Measurements from ENCODE around the gene TRMT2A.

Gene TRMT2A

GRCh38 chr22:20117633-20118299 lies 740 bp upstream of the TRMT2A start:
- DNase-seq (ENCODE audit: low read depth in 2 of 2) = peak; percentile 68 to 81

- DNase-seq (ENCODE audit: low read depth in 2 of 2) = no peak
Observed at GRCh38 chr22:20116376-20116950, 563 bp downstream of the TRMT2A start.

- DNase-seq (ENCODE audit: low read depth in 2 of 2) = no peak
Observed at GRCh38 chr22:20115691-20116375, 1.2 kb downstream of the TRMT2A start, which contains the start of gene RANBP1. Gene RANBP1, plus strand, starts transcription at chr22:20116104. Its CDS starts 81 bp downstream, at chr22:20116185.

- no peak for DNase-seq (ENCODE audit: low read depth in 2 of 2)
Observed at GRCh38 chr22:20114506-20115475, 2.2 kb downstream of the TRMT2A start.

- no peak for DNase-seq (ENCODE audit: low read depth in 2 of 2)
Observed at GRCh38 chr22:20113551-20114310, 3.3 kb downstream of the TRMT2A start.

GRCh38 chr22:20112623-20113511 lies 4.2 kb downstream of the TRMT2A start:
- no peak for DNase-seq (ENCODE audit: low read depth in 2 of 2)

GRCh38 chr22:20111689-20112622 lies 5.1 kb downstream of the TRMT2A start:
- DNase-seq (ENCODE audit: low read depth in 2 of 2) = no peak

- DNase-seq (ENCODE audit: low read depth in 2 of 2) = no peak
Observed at GRCh38 chr22:20111045-20111688, 5.9 kb downstream of the TRMT2A start.

- no peak for DNase-seq (ENCODE audit: low read depth in 2 of 2)
Observed at GRCh38 chr22:20110359-20110985, 6.6 kb downstream of the TRMT2A start.

- no peak for DNase-seq (ENCODE audit: low read depth in 2 of 2)
Observed at GRCh38 chr22:20109411-20110358, 7.3 kb downstream of the TRMT2A start.

- no peak for DNase-seq (ENCODE audit: low read depth in 2 of 2)
Observed at GRCh38 chr22:20108757-20109230, 8.2 kb downstream of the TRMT2A start.

GRCh38 chr22:20107951-20108756 lies 8.9 kb downstream of the TRMT2A start:
- no peak for DNase-seq (ENCODE audit: low read depth in 2 of 2)

GRCh38 chr22:20107471-20107901 lies 9.5 kb downstream of the TRMT2A start:
- no peak for DNase-seq (ENCODE audit: low read depth in 2 of 2)

GRCh38 chr22:20106849-20107237 lies 10.2 kb downstream of the TRMT2A start:
- no peak for DNase-seq (ENCODE audit: low read depth in 2 of 2)

GRCh38 chr22:20106205-20106848 lies 10.7 kb downstream of the TRMT2A start:
- no peak for DNase-seq (ENCODE audit: low read depth in 2 of 2)

Measured in activated CD4-positive, alpha-beta T cell treated with anti-CD3 and anti-CD28 coated beads for 24 hours (primary cell).